Neural cell (in vitro differentiated cells): ENCODE data around the gene PDE3A.
"Not testable (repeated sequence)": the region's sequence is repeated elsewhere in the genome, so short reads cannot be mapped to it uniquely, and the experiment has no call there.

Experiments
- CTCF ChIP-seq: fragments of 450-650 bp; IDR thresholded peaks from 2 replicates; pipeline ENCODE4 v1.5.1; 2014; ENCODE audit warnings: antibody characterized with exemption, mild to moderate bottlenecking, moderate library complexity; ENCODE audit not compliant: poor library complexity, severe bottlenecking
- EP300 ChIP-seq: fragments of 450-650 bp; conservative IDR thresholded peaks from 2 replicates; pipeline ENCODE4 v1.6.1; 2014; ENCODE audit warnings: antibody characterized with exemption, mild to moderate bottlenecking, moderate library complexity; ENCODE audit not compliant: poor library complexity, severe bottlenecking
- POLR2AphosphoS5 ChIP-seq: IDR thresholded peaks from 2 replicates; pipeline ENCODE4 v1.6.1; 2012
- REST ChIP-seq: IDR thresholded peaks from 2 replicates; pipeline ENCODE4 v1.6.1; 2012; ENCODE audit warnings: borderline replicate concordance
- SMC3 ChIP-seq: fragments of 450-650 bp; conservative IDR thresholded peaks from 2 replicates; pipeline ENCODE4 v1.6.1; 2014; ENCODE audit warnings: antibody characterized with exemption, mild to moderate bottlenecking, moderate library complexity; ENCODE audit not compliant: poor library complexity
- TAF1 ChIP-seq: IDR thresholded peaks from 2 replicates; pipeline ENCODE4 v1.6.1; 2012; ENCODE audit warnings: low read depth

GRCh38 chr12:20551742-20552442 is 183.6 kb downstream of the PDE3A start:
- not testable (repeated sequence) for TF ChIP-seq CTCF, SMC3, REST, EP300, POLR2AphosphoS5, TAF1
